ENCODE data around the gene APOBEC3C.
"Not testable (repeated sequence)": the region's sequence is repeated elsewhere in the genome, so short reads cannot be mapped to it uniquely, and the experiment has no call there.

APOBEC3C gene

DNA sequence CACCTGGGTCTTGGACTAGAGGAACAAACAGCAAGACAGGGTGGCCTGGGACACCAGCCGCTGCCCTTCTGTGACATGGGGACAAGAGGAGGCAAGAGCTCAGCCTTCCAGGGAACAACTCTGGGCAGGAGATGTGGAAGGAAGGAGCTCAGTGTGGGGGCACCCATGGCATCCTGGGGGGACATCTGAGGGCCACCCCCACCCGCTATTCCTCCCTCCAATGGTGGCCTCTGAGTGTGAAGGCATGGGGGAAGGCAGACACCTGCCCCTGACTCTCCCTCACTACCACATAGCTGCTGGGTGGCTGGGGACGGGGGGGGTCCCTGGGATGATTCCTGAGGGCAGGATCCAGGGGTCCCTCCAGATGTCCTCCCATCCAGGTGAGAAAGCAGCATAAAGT is 27.4 kb upstream of the APOBEC3C start:
- no peak overlapping the region for H3K27ac ChIP-seq (ENCODE audit: low read depth, low read length)
- H3K9me2 ChIP-seq (replicated peaks; ENCODE audit: control insufficient read depth, low read length) = no peaks in the 10 kb centered on the region
- H3K36me3 ChIP-seq (ENCODE audit: control insufficient read depth, low read length) = no peaks in the 10 kb centered on the region
- peaks cover 8% of the 10 kb centered on the region for H3F3A ChIP-seq (ENCODE audit: control insufficient read depth, insufficient read depth)
- peaks cover 31% of the 10 kb centered on the region for H3K4me1 ChIP-seq (ENCODE audit: control insufficient read depth, low read length)
- peaks cover 11% of the 10 kb centered on the region for H3K9me3 ChIP-seq (ENCODE audit: control insufficient read depth, insufficient read depth, low read length)
- H3K79me2 ChIP-seq (ENCODE audit: control insufficient read depth, low read length) = no peaks in the 10 kb centered on the region
- H4K20me1 ChIP-seq (ENCODE audit: control insufficient read depth, insufficient read depth, low read depth, low read length) = no peaks in the 10 kb centered on the region
- no peak overlapping the region for H3K4me2 ChIP-seq (ENCODE audit: low read length)
- TF ChIP-seq, protein P1, sequence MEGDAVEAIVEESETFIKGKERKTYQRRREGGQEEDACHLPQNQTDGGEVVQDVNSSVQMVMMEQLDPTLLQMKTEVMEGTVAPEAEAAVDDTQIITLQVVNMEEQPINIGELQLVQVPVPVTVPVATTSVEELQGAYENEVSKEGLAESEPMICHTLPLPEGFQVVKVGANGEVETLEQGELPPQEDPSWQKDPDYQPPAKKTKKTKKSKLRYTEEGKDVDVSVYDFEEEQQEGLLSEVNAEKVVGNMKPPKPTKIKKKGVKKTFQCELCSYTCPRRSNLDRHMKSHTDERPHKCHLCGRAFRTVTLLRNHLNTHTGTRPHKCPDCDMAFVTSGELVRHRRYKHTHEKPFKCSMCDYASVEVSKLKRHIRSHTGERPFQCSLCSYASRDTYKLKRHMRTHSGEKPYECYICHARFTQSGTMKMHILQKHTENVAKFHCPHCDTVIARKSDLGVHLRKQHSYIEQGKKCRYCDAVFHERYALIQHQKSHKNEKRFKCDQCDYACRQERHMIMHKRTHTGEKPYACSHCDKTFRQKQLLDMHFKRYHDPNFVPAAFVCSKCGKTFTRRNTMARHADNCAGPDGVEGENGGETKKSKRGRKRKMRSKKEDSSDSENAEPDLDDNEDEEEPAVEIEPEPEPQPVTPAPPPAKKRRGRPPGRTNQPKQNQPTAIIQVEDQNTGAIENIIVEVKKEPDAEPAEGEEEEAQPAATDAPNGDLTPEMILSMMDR (IDR thresholded peaks at IDR 0.05; ENCODE audit: low read depth, low read length, poor library complexity, severe bottlenecking) = no peak
- no peak for TF ChIP-seq EZH2phosphoT487 (IDR thresholded peaks at IDR 0.05; ENCODE audit: borderline replicate concordance, low read length)
- no peak overlapping the region for H3K4me3 ChIP-seq (ENCODE audit: low read length)
- H3K27me3 ChIP-seq (ENCODE audit: control insufficient read depth, low read length) = peaks cover 3% of the 10 kb centered on the region

GRCh38 chr22:38987171-38987895 is 26.7 kb upstream of the APOBEC3C start:
- no peaks in the 10 kb centered on the region for H3K79me2 ChIP-seq (ENCODE audit: control insufficient read depth, low read length)
- peaks cover 23% of the 10 kb centered on the region for H3K4me1 ChIP-seq (ENCODE audit: control insufficient read depth, low read length)
- no peaks in the 10 kb centered on the region for H3K27me3 ChIP-seq (ENCODE audit: control insufficient read depth, low read length)
- no peak overlapping the region for H3K4me2 ChIP-seq (ENCODE audit: low read length)
- no peaks in the 10 kb centered on the region for H3K36me3 ChIP-seq (ENCODE audit: control insufficient read depth, low read length)
- TF ChIP-seq, protein P1 (IDR thresholded peaks at IDR 0.05; ENCODE audit: low read depth, low read length, poor library complexity, severe bottlenecking) = no peak
- no peak for TF ChIP-seq EZH2phosphoT487 (IDR thresholded peaks at IDR 0.05; ENCODE audit: borderline replicate concordance, low read length)
- peaks cover 11% of the 10 kb centered on the region for H3K9me3 ChIP-seq (ENCODE audit: control insufficient read depth, insufficient read depth, low read length)
- no peaks in the 10 kb centered on the region for H3K9me2 ChIP-seq (replicated peaks; ENCODE audit: control insufficient read depth, low read length)
- H4K20me1 ChIP-seq (ENCODE audit: control insufficient read depth, insufficient read depth, low read depth, low read length) = no peaks in the 10 kb centered on the region
- H3K27ac ChIP-seq (ENCODE audit: low read depth, low read length) = no peak overlapping the region
- no peak overlapping the region for H3K4me3 ChIP-seq (ENCODE audit: low read length)
- peaks cover 8% of the 10 kb centered on the region for H3F3A ChIP-seq (ENCODE audit: control insufficient read depth, insufficient read depth)

GRCh38 chr22:38989466-38989865 is 24.6 kb upstream of the APOBEC3C start:
- Histone ChIP-seq H3K4me1 (ENCODE audit: control insufficient read depth, low read length) (peaks cover 14% of the 10 kb centered on the region), H3K4me2 (ENCODE audit: low read length) (no peak overlapping the region), H3K27me3 (ENCODE audit: control insufficient read depth, low read length) (peaks cover 3% of the 10 kb centered on the region), H3K79me2 (ENCODE audit: control insufficient read depth, low read length) (no peaks in the 10 kb centered on the region), H3K36me3 (ENCODE audit: control insufficient read depth, low read length) (no peaks in the 10 kb centered on the region), H3K4me3 (ENCODE audit: low read length) (no peak overlapping the region), H3F3A (ENCODE audit: control insufficient read depth, insufficient read depth) (peaks cover 4% of the 10 kb centered on the region), H3K27ac (ENCODE audit: low read depth, low read length) (no peak overlapping the region), H4K20me1 (ENCODE audit: control insufficient read depth, insufficient read depth, low read depth, low read length) (no peaks in the 10 kb centered on the region), H3K9me3 (ENCODE audit: control insufficient read depth, insufficient read depth, low read length) (no peaks in the 10 kb centered on the region), H3K9me2 (replicated peaks; ENCODE audit: control insufficient read depth, low read length) (no peaks in the 10 kb centered on the region)
- TF ChIP-seq EZH2phosphoT487 (IDR thresholded peaks at IDR 0.05; ENCODE audit: borderline replicate concordance, low read length) = no peak
- TF ChIP-seq, protein P1 (IDR thresholded peaks at IDR 0.05; ENCODE audit: low read depth, low read length, poor library complexity, severe bottlenecking) = no peak

DNA sequence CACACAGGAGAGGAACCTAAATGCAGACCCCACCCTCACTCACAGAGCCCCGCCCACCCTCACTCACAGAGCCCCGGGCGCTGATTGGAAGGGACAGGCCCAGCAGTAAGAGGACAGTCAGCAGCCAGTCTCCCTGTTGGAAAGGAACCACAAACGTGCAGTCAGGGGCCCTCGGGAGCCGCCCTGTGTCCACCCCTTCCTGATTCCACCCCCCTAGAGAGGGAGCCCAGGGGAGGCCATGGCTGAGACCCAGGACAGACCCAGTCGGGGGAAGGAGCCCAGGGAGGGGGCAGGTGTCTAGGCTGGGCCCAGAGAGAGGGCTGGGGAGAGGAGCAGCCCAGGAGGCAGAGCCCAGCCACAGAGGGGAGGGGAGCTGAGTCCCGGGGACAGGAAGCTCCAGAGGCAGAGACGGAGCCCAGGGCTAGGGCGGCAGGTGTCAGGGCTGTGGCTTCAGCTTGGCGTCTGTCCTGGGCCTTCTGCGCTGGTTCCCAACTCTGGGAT is 21.1 kb upstream of the APOBEC3C start:
- H3K9me2 ChIP-seq (replicated peaks; ENCODE audit: control insufficient read depth, low read length); H3K4me3 ChIP-seq (ENCODE audit: low read length); H3K4me1 ChIP-seq (ENCODE audit: control insufficient read depth, low read length); H3F3A ChIP-seq (ENCODE audit: control insufficient read depth, insufficient read depth); H3K27ac ChIP-seq (ENCODE audit: low read depth, low read length); H3K36me3 ChIP-seq (ENCODE audit: control insufficient read depth, low read length); H3K79me2 ChIP-seq (ENCODE audit: control insufficient read depth, low read length); H3K9me3 ChIP-seq (ENCODE audit: control insufficient read depth, insufficient read depth, low read length); H4K20me1 ChIP-seq (ENCODE audit: control insufficient read depth, insufficient read depth, low read depth, low read length); H3K4me2 ChIP-seq (ENCODE audit: low read length): not testable (repeated sequence)
- peaks cover 14% of the 10 kb centered on the region for H3K27me3 ChIP-seq (ENCODE audit: control insufficient read depth, low read length)

Data from DOHH2 (cell line).